GM12873 (cell line): ENCODE measurements around the gene LENG8.

Experiments used
- CTCF ChIP-seq: IDR thresholded peaks from 2 replicates; pipeline ENCODE4 v1.5.1; 2012; ENCODE audit warnings: low read depth, mild to moderate bottlenecking, moderate library complexity, low read length, control low read depth; ENCODE audit not compliant: insufficient read depth; ENCODE audit errors: missing control alignments

LENG8 gene

GRCh38 chr19:54448774-54449700 lies at the start of gene LENG8:
Gene LENG8 (plus strand): TSS chr19:54449199. CDS start chr19:54451345, 2,146 bp downstream.
- TF ChIP-seq CTCF: no peak

- TF ChIP-seq CTCF: no peak
Measured at GRCh38 chr19:54400913-54401312, 48.1 kb upstream of the LENG8 start.

- no peak for TF ChIP-seq CTCF
Measured at GRCh38 chr19:54403054-54403453, 45.9 kb upstream of the LENG8 start.

GRCh38 chr19:54405628-54406027 lies 43.4 kb upstream of the LENG8 start:
- no peak for TF ChIP-seq CTCF

GRCh38 chr19:54407780-54408179 lies 41.2 kb upstream of the LENG8 start:
- TF ChIP-seq CTCF: no peak

- TF ChIP-seq CTCF: no peak
Measured at GRCh38 chr19:54408456-54409026, 40.5 kb upstream of the LENG8 start.

- no peak for TF ChIP-seq CTCF
Measured at GRCh38 chr19:54411033-54411432, 38.0 kb upstream of the LENG8 start.
